ENCODE data around the gene PMPCA.

DNA sequence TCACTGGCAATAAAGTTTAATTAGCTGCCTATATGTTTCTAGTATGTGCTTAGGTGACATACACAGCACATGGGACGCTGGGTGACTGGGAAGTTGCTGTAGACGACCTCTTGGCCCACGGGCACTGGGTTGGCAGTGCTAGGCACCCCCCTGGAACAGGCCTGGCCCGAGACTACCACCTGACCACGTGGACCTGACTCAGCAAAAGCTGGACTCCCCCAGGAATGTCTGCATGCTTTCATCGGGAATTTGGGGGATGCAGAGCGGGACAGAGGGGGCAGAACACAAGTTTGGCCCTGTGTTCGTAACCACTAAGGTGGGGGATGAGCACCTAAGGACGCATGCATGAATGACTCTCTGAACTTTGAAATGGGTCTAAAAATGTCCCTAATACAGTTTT lies 45.8 kb downstream of the PMPCA start:
- TF ChIP-seq, protein P1, sequence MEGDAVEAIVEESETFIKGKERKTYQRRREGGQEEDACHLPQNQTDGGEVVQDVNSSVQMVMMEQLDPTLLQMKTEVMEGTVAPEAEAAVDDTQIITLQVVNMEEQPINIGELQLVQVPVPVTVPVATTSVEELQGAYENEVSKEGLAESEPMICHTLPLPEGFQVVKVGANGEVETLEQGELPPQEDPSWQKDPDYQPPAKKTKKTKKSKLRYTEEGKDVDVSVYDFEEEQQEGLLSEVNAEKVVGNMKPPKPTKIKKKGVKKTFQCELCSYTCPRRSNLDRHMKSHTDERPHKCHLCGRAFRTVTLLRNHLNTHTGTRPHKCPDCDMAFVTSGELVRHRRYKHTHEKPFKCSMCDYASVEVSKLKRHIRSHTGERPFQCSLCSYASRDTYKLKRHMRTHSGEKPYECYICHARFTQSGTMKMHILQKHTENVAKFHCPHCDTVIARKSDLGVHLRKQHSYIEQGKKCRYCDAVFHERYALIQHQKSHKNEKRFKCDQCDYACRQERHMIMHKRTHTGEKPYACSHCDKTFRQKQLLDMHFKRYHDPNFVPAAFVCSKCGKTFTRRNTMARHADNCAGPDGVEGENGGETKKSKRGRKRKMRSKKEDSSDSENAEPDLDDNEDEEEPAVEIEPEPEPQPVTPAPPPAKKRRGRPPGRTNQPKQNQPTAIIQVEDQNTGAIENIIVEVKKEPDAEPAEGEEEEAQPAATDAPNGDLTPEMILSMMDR (IDR thresholded peaks at IDR 0.05): no peak
- no peak for TF ChIP-seq POLR2A (IDR thresholded peaks at IDR 0.05)

Data from esophagus squamous epithelium (tissue), 4 donors.